ENCODE measurements around the gene SLC35A5.

GRCh38 chr3:112598731-112599130, 36.9 kb downstream of the SLC35A5 start:
- TF ChIP-seq, protein P1, sequence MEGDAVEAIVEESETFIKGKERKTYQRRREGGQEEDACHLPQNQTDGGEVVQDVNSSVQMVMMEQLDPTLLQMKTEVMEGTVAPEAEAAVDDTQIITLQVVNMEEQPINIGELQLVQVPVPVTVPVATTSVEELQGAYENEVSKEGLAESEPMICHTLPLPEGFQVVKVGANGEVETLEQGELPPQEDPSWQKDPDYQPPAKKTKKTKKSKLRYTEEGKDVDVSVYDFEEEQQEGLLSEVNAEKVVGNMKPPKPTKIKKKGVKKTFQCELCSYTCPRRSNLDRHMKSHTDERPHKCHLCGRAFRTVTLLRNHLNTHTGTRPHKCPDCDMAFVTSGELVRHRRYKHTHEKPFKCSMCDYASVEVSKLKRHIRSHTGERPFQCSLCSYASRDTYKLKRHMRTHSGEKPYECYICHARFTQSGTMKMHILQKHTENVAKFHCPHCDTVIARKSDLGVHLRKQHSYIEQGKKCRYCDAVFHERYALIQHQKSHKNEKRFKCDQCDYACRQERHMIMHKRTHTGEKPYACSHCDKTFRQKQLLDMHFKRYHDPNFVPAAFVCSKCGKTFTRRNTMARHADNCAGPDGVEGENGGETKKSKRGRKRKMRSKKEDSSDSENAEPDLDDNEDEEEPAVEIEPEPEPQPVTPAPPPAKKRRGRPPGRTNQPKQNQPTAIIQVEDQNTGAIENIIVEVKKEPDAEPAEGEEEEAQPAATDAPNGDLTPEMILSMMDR (IDR thresholded peaks at IDR 0.05) = no peak
- no peak for TF ChIP-seq POLR2A (IDR thresholded peaks at IDR 0.05)
- TF ChIP-seq POLR2AphosphoS5 (IDR thresholded peaks at IDR 0.05) = no peak
- no peak for TF ChIP-seq EP300 (IDR thresholded peaks at IDR 0.05)

All from stomach (tissue), 4 donors.